Adrenal gland (tissue), 5 donors: ENCODE measurements around the gene HIVEP1.

Experiments
- POLR2A ChIP-seq, 2 donors: fragments of 450-650 bp; IDR thresholded peaks; one replicate each; pipeline ENCODE4 v1.6.1; 2017; ENCODE audit warnings: antibody characterized with exemption in 2 of 2, mild to moderate bottlenecking in 2 of 2, moderate library complexity in 1 of 2
- TF ChIP-seq, protein P1 (sequence below), 6 experiments: fragments of 450-650 bp in 4 of 6; fragments of 200-600 bp in 2 of 6; sonication (generic) in 1 of 6; IDR thresholded peaks; 1 replicate in 5 of 6; 2 replicates in 1 of 6; pipeline versions ENCODE4 v1.5.1 to v1.8.0; 2016 to 2021; ENCODE audit warnings: antibody characterized with exemption in 6 of 6, mild to moderate bottlenecking in 2 of 6, moderate library complexity in 1 of 6
- donor health status: DM: no; HTN: no; CAD: no.

DNA sequence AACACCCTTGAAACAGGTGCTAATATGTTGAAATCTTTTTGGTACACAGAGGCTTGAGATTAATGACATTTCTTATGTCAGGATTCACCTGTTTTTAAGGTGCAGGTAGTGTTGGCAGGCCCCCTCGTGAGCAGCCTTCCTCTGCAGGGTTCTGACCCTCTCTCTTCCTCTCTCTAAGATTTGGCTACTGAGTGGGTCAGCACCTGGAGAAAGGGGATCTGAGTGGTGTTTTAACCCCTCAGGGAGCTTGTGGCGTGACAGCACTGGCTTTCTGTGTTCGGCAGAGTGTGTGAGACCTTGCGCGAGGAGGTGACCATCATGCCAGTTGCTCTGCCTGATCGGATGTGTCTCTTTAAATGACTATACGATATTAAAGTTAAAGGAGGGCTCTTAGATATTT lies 37.1 kb downstream of the HIVEP1 start:
- TF ChIP-seq, protein P1, sequence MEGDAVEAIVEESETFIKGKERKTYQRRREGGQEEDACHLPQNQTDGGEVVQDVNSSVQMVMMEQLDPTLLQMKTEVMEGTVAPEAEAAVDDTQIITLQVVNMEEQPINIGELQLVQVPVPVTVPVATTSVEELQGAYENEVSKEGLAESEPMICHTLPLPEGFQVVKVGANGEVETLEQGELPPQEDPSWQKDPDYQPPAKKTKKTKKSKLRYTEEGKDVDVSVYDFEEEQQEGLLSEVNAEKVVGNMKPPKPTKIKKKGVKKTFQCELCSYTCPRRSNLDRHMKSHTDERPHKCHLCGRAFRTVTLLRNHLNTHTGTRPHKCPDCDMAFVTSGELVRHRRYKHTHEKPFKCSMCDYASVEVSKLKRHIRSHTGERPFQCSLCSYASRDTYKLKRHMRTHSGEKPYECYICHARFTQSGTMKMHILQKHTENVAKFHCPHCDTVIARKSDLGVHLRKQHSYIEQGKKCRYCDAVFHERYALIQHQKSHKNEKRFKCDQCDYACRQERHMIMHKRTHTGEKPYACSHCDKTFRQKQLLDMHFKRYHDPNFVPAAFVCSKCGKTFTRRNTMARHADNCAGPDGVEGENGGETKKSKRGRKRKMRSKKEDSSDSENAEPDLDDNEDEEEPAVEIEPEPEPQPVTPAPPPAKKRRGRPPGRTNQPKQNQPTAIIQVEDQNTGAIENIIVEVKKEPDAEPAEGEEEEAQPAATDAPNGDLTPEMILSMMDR (IDR thresholded peaks at IDR 0.05): no peak
- TF ChIP-seq POLR2A (IDR thresholded peaks at IDR 0.05): no peak
